HCT116 (cell line): ENCODE data around the gene MTOR.

ENCODE experiments used
- CEBPB ChIP-seq: IDR thresholded peaks from 2 replicates; pipeline ENCODE4 v1.6.1; 2012; ENCODE audit warnings: low read depth
- EGR1 ChIP-seq: IDR thresholded peaks from 2 replicates; pipeline ENCODE4 v1.6.1; 2012; ENCODE audit warnings: low read depth
- ELF1 ChIP-seq: IDR thresholded peaks from 2 replicates; pipeline ENCODE4 v1.6.1; 2012; ENCODE audit warnings: low read depth, borderline replicate concordance
- EZH2phosphoT487 ChIP-seq: fragments of 200-600 bp; IDR thresholded peaks from 2 replicates; pipeline ENCODE4 v1.6.1; 2018; ENCODE audit warnings: antibody characterized with exemption, borderline replicate concordance
- POLR2A ChIP-seq: IDR thresholded peaks from 2 replicates; pipeline ENCODE4 v1.7.0; 2011; ENCODE audit warnings: borderline replicate concordance; ENCODE audit not compliant: insufficient read depth, insufficient read length; ENCODE audit errors: extremely low read depth
- POLR2AphosphoS5 ChIP-seq: IDR thresholded peaks from 2 replicates; pipeline ENCODE4 v1.6.1; 2011; ENCODE audit warnings: mild to moderate bottlenecking, low read depth, low read length, moderate library complexity
- RAD21 ChIP-seq: IDR thresholded peaks from 2 replicates; pipeline ENCODE4 v1.6.1; 2012; ENCODE audit warnings: low read depth, mild to moderate bottlenecking
- REST ChIP-seq: IDR thresholded peaks from 2 replicates; pipeline ENCODE4 v1.6.1; 2012; ENCODE audit warnings: low read depth
- SP1 ChIP-seq: IDR thresholded peaks from 2 replicates; pipeline ENCODE4 v1.6.1; 2012; ENCODE audit warnings: low read depth
- YY1 ChIP-seq: IDR thresholded peaks from 2 replicates; pipeline ENCODE4 v1.6.1; 2011; ENCODE audit warnings: low read length, low read depth, moderate library complexity, mild to moderate bottlenecking; ENCODE audit not compliant: insufficient replicate concordance; ENCODE audit errors: extremely low read depth
- TF ChIP-seq, protein P1 (sequence below), 3 experiments: fragments of 200-600 bp in 1 of 3; sonication (generic) in 1 of 3; IDR thresholded peaks in 2 of 3; conservative IDR thresholded peaks in 1 of 3; 2 replicates each; pipeline ENCODE4 v1.5.1; 2012 to 2017; ENCODE audit warnings: low read depth in 2 of 3, low read length in 2 of 3, antibody characterized with exemption in 1 of 3, borderline replicate concordance in 1 of 3, control low read depth in 1 of 3, mild to moderate bottlenecking in 1 of 3, mixed read lengths in 1 of 3, mixed run types in 1 of 3, moderate library complexity in 1 of 3; ENCODE audit not compliant: insufficient read depth in 1 of 3

- no peak for TF ChIP-seq POLR2A
- TF ChIP-seq CEBPB = no peak
- no peak for TF ChIP-seq ELF1
- no peak for TF ChIP-seq YY1
- no peak for TF ChIP-seq REST
- TF ChIP-seq SP1 = no peak
- TF ChIP-seq POLR2AphosphoS5 = no peak
- no peak for TF ChIP-seq RAD21
- TF ChIP-seq, protein P1, sequence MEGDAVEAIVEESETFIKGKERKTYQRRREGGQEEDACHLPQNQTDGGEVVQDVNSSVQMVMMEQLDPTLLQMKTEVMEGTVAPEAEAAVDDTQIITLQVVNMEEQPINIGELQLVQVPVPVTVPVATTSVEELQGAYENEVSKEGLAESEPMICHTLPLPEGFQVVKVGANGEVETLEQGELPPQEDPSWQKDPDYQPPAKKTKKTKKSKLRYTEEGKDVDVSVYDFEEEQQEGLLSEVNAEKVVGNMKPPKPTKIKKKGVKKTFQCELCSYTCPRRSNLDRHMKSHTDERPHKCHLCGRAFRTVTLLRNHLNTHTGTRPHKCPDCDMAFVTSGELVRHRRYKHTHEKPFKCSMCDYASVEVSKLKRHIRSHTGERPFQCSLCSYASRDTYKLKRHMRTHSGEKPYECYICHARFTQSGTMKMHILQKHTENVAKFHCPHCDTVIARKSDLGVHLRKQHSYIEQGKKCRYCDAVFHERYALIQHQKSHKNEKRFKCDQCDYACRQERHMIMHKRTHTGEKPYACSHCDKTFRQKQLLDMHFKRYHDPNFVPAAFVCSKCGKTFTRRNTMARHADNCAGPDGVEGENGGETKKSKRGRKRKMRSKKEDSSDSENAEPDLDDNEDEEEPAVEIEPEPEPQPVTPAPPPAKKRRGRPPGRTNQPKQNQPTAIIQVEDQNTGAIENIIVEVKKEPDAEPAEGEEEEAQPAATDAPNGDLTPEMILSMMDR (IDR thresholded peaks at IDR 0.05 in 2 of 3, conservative IDR thresholded peaks at IDR 0.05 in 1 of 3; ENCODE audit: borderline replicate concordance in 1 of 3, insufficient read depth in 1 of 3, low read depth in 2 of 3, low read length in 2 of 3) = no peak
- TF ChIP-seq EGR1 = no peak
- TF ChIP-seq EZH2phosphoT487 = no peak
Measured at GRCh38 chr1:11138029-11138428, 124.3 kb downstream of the MTOR start.
